GM21390 (cell line): ENCODE data around the gene HGFAC.

Experiments used
- ATAC-seq: cut with Tn5 transposase; IDR thresholded peaks from one replicate; pipeline ENCODE4 v1.9.1; 2021; ENCODE audit not compliant: unreplicated experiment

HGFAC gene

DNA sequence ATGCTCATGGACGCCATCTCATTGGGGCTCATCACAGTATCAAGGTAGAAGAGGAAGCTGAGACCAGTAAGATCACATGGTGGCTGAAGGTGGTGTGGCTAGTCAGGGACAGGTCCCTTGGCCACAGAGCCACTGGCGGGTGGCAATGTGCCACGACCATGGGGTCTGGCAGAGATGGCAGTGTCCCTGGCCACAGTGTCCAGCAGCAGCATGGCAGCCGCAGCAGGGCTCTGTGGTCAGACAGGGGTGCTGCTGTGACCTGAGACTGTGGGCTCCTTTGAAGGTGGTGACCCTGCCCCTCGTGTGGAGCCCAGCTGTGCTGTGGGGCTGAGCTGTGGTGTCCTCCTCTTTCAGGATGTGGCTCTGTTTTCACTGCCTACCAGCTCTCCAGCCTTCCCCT is 19.2 kb downstream of the HGFAC start:
- ATAC-seq, result no peak

DNA sequence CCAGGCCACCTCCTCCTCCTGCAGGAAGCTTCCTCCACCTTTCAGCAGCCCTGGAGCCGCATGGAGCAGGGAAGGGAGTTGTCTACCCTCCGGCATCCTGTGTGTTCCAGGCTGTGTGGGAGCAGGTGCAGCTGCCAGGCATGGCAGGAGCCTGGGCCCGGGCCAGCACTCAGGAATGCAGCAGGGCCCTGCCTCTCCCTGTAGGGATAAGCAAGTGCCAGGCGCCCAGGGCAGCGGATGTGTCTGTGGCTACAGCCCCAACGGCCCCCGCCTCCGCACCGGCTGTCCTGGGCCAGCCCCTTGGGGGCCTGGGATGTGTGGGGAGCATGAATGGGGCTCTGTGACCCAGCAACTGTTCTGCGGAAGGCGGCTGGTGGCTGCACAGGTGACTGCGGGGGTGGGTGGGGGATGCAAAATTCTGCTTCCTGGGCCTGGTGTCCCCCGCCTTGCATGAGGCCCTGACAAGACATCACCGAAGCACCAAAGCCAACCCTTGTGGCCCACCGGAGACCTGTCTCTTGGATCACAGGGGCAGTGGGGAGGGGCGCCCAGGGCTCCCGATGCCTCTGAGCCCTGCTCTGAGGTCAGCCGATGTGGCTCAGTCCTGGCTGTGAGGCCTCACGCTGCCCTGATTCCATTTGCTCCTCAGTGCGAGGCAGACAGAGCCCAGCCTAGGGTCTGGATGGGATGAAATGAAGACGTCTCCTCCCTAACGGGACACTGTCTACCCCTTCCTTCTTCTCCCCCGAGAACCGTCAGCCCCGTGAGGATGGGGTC is 19.9 kb downstream of the HGFAC start:
- no peak for ATAC-seq

DNA sequence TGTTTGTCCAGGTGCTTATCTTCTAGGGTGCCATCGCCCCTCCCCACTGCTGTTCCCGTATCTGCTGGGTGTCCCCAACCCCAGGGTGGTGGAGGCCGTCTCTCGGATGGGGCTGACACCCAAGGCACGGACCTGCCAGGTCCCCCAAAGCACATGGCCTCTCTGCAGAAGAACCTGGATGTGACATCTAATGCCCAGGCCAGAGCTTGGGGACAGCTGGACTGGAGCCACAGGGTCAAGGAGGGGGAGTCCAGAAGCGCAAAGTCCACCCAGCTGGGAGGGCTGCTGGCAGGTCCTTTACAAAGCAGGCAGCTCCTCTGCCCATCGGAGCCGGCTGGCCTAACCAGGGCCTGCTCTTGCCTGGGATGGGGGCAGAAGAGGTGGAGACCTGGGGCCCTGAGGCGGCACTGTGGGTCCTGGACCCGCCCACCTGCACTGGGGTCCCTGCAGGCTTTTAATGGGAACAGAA is 20.6 kb downstream of the HGFAC start:
- no peak for ATAC-seq

DNA sequence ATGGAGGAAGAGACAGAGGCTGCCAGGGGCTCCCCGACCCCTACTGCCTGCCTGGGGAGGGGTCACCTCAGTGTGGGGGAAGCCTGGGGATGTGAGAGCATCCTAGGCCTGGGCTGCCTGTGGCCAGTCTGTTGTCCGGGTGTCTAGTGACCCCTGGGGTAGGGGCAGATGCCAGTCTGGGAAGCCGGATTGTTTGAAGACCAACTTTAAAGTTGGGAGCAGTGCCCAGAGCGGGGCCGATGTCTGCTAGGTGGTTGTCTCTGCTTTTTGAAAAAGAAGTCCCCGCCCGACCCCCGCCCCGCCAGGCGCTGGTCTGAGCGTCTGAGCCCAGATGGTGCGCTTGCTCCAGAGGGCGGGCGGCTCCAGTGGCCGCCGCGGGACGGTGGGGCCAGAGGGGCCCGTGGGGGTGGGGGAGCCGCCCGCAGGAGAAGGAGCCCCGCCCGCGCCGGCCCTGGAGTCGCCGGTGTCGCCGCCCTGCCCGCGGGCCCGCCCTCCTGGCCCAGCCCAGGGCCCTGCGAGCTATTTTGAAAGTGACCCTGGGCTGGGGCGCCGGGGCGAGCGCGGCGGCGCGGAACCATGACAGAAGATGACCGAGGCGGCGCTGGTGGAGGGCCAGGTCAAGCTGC is 21.1 kb downstream of the HGFAC start, which contains the start of gene DOK7:
DOK7 (plus strand) TSS at position 517 of the 626 bp plus-strand sequence; CDS start at position 587, 70 bp downstream.
- no peak for ATAC-seq

DNA sequence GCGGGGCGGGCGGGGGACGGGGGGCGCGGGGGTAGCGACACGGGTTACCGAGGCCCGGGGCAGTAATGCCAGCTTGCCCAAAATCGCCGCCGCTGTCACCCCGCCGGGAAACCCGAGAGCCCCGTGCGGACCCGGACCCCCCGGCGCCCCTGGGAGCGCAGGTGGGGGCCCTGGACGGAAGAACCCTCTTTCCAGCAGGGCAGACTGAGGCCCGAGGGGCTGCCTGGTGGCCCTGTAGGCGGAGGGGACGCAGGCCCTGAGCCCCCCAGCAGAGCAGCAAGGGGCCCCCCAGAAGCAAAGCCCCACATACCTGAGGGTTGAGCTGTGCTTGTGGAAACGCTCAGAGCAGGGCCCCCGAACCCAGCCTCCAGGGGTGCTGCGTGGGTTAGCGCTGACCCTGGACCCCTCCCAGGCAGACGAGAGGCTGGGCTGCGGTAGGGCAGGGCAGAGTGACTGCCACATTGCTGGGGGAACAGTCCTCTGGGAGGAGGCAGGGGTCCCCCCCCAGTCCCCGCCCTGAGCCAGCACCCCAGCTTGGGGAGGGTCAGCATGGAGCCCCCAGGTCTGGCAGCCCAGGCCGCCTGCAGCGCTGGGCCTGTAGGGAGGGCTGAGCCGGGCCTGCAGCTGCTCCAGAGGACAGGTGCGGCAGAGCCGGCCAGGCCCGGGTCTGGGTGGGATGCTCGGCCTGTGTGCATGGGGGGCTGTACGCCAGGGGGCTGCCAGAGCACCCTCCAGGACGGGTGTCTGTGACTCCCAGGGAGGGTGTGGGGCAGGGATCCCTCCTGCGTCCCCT is 22.0 kb downstream of the HGFAC start:
- no peak for ATAC-seq

GRCh38 chr4:3464349-3464905 is 22.7 kb downstream of the HGFAC start:
- no peak for ATAC-seq

- ATAC-seq, result no peak
These were observed 23.3 kb downstream of the HGFAC start for GRCh38 chr4:3464911-3465697.

DNA sequence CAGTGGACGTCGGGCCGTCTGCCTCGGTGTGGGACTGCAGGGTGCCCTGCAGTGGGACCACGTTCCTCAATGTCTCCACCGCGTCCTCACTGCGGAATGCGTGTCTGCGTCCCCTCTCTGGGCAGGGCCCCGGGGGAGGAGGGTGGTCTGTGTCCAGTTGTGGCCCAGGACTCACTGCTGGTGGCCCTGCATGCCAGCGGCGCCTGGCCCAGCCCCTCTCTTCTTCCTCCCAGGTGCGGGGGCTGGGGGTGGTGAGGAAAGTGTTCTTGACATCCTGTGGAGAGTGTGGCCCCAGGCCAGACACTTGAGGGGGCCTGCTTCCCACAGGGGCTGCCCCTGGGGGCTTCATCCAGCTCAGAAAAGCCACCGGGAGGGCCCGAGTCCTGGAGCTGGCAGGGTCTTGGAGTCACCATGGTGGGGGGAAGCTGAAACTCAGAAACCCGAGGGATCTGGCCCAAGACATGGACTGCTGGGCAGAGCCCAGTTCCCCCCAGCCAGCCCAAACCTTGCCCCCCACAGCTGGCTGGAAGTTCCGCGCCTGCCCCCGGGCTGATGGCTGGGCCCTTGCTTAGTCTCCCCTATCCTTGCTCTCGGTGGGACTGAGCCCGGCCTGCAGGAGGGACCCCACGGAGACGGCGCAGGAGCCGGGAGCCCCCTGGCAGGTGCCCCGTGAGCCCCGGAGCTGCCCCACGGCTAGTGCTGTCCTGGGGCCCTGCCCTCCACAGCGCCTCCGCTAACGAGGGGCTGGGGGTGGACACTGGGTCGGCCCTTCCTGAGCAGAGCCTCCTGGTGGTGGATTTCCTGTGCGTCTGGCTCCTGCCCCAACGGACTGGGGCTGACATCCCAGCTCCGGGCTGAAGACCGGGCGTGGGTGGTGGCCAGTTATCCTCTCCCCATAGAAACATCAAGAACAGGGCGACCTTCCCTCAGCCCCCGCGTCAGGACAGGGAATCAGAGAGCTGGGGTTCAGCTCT is 24.2 kb downstream of the HGFAC start:
- ATAC-seq, result no peak

- ATAC-seq, result no peak
These were observed 25.2 kb downstream of the HGFAC start for GRCh38 chr4:3466691-3467600.

DNA sequence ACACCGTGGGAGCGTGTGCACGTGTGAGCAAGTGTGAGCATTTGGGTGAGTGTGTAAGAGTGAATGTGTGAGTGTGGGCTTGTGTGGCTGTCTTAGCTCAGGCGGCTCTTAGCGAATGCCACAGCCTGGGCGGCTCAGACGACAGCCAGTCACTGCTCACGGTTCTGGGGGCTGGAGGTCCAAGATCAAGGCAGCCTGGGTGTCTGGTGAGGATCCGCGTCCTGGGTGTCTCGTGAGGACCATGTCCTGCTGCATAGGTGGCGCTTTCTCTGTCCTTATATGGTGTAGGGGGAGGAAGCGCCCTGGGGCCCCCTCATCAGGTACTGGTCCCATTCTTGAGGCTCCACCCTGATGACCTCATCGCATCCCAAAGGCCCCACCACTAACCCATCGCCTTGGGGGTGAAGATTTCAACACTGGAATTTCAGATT is 25.8 kb downstream of the HGFAC start:
- no peak for ATAC-seq

DNA sequence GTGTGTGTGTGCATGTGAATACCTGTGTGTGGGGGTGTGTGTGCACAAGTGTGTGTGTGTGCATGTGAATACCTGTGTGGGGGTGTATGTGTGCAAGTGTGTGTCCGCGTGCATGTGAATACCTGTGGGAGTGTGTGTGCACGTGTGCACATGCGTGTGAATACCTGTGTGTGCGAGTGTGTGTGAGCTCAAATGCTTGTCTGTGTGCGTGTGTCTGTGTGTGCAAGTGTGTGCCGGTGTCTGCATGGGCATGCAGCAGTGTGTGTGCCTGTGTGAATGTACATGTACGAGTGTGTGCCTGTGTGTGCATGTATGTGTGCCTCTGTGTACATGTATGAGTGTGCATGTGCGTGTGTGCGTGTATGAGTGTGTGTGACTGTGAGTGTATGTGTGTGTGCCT is 26.4 kb downstream of the HGFAC start:
- no peak for ATAC-seq

GRCh38 chr4:3468804-3469203 is 27.0 kb downstream of the HGFAC start:
- no peak for ATAC-seq

DNA sequence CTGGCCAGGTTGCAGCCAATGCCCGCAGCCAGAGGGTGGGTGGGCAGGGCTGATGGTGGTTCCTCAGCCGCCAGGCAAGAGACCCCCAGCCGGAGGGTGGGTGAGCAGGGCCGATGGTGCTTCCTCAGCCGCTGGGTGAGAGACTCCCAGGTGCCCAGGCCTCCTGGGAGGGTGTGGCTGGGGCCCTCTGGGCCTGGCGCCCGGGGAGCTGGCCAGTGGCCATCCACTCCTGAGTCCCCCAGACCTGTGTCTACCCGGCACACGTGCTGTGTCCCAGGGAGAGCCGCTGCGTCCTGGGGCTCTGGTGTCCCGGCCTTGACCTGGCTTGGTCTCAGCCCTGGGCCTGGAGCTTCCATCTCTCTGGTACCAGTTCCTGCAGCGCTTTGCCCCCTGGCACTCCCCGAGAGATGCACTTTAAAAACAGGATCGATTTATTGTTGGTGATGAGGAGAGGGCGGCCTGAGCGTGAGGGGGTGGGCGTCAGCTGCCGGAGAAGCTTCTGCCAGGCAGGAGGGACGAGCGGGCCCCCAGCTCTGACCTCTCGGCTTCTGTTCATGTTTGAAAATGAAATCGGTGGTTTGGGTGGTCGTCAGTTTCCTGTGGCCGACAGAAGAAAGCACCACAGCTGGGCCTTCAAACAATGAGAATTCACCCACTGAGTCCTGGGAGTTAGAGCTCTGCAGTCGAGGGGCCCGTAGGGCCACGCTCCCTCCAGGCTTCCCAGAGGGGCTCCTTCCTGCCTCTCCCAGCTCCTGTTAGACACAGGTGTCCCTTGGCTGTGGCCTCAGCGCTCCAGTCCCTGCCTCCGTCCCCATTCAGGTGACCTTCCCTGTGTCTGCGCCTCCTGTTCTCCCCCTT is 27.8 kb downstream of the HGFAC start:
- ATAC-seq, result no peak

DNA sequence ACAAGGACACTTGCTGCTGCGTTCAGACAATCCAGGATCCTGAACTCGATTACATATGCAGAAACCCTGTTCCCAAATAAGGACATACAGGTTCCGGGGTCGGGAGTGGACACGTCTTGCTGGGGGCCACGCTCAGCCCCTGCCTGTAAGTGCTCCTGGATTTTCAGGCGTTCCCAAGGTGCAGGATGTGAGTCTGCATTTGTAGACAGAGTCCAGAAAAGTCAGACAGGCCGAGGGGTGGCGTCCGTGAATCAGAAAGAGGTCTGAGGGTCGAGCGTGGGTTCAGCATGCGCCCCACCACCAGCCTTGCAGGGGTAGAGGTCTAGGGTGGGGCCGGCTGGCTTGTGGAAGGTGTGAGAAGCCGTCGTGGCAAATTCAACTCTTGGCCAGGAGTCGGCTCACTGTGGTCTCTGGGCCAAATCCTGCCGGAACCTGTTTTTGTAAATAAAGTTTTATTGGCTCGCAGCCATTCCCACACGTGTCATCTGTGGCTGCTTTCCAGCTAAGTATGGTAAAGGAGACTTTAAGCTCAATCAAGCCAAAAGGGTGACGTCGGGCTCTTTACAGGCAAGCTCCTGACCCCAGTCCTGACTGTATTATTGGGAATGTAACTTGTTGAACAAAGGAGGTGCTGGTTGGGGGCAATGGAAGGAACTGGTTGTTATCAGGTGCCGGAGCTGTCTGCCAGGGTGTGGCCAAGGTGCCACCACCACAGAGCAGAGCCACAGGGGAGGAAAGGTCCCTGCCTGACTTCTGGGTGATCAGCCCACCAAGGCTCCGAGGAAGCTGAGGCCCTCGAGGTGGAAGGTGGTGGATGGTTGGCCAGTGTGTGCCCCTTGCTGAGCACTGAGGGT is 28.7 kb downstream of the HGFAC start:
- no peak for ATAC-seq

GRCh38 chr4:3471098-3471760 is 29.5 kb downstream of the HGFAC start:
- ATAC-seq, result no peak

DNA sequence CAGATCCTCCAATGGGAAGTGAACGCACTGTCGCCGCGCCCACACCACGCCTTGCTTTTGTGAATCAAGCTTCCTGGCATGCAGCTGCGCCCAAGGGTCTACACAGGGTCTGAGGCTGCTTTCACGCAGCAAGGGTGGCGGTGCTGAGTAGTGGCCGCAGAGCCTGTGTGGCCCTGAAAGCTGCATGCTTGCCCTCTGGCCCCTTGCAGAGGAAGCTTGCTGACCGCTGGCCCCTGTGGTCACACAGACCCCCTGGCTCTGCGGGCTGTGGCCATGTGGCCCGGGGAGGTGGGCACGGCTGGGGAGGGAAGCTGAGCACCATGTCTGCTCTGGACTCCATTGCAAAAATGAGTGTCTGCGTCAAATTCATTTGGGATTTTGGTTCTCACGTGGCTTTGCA is 30.1 kb downstream of the HGFAC start:
- ATAC-seq, result no peak
